Non-pigmented ciliary epithelial cell (primary cell): ENCODE measurements around the gene GPR37L1.
"Not testable (repeated sequence)": the region's sequence is repeated elsewhere in the genome, so short reads cannot be mapped to it uniquely, and the experiment has no call there.

ENCODE experiments used
- DNase-seq: peaks from one replicate; pipeline ENCODE4 v3.0.0-alpha.2; 2010; ENCODE audit warnings: low read depth

GPR37L1 gene

GRCh38 chr1:202156590-202156989 is 33.9 kb downstream of the GPR37L1 start:
- DNase-seq, result no peak

- no peak for DNase-seq
Observed at GRCh38 chr1:202157945-202158344, 35.2 kb downstream of the GPR37L1 start.

- DNase-seq, result no peak
Observed at GRCh38 chr1:202158810-202159533, 36.3 kb downstream of the GPR37L1 start.

GRCh38 chr1:202159534-202160371 is 37.0 kb downstream of the GPR37L1 start:
- DNase-seq, result no peak

- DNase-seq, result no peak
Observed at GRCh38 chr1:202160377-202160940, 37.7 kb downstream of the GPR37L1 start, which contains the start of gene PTPN7. Gene PTPN7 (minus strand): TSS chr1:202160602. CDS start chr1:202159402, 1,200 bp downstream.

GRCh38 chr1:202161151-202162046 is 38.7 kb downstream of the GPR37L1 start:
- no peak for DNase-seq

GRCh38 chr1:202162047-202162417 is 39.3 kb downstream of the GPR37L1 start:
- DNase-seq, result no peak

GRCh38 chr1:202162418-202163280 is 39.9 kb downstream of the GPR37L1 start:
- no peak for DNase-seq

- no peak for DNase-seq
Observed at GRCh38 chr1:202163281-202164270, 40.9 kb downstream of the GPR37L1 start.

- DNase-seq, result no peak
Observed at GRCh38 chr1:202164271-202165037, 41.7 kb downstream of the GPR37L1 start.

GRCh38 chr1:202165267-202165941 is 42.7 kb downstream of the GPR37L1 start:
- DNase-seq, result no peak

GRCh38 chr1:202165942-202166843 is 43.5 kb downstream of the GPR37L1 start:
- DNase-seq, result no peak

GRCh38 chr1:202167054-202167453 is 44.3 kb downstream of the GPR37L1 start:
- not testable (repeated sequence) for DNase-seq

- DNase-seq, result no peak
Observed at GRCh38 chr1:202167708-202168415, 45.1 kb downstream of the GPR37L1 start.

- DNase-seq, result no peak
Observed at GRCh38 chr1:202168861-202169260, 46.1 kb downstream of the GPR37L1 start.

GRCh38 chr1:202170726-202171125 is 48.0 kb downstream of the GPR37L1 start:
- no peak for DNase-seq
